ENCODE results near the gene C6orf62. TPM values are rescaled to one million over a fixed set of nuclear protein-coding genes. Genes with fewer than 3 reads are reported as not detected.

C6orf62 gene
- total and polyA plus RNA-seq, 2 donors (not counting 3 experiments of a cell fraction or from before 2014, with no cell fraction given), result 36.5 to 129 TPM

DNA sequence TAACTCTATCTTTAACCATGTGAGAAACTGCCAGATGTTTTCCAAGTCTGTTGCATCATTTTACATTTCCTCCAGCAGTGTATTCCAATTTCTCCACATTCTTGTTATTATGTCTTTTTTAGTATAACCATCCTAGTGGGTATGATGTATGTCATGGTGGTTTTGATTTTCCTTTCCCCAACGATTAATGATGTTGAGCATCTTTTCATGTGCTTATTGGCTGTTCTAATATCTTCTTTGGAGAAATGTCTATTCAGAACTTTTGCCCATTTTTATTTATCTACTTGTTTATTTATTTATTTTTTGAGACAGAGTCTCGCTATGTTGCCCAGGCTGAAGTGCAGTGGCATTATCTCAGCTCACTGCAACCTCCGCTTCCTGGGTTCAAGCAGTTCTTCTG, 4.3 kb upstream of the C6orf62 start:
- Histone ChIP-seq H2AFZ (ENCODE audit: low read depth, low read length) (no peak overlapping the region), H3K9me1 (replicated peaks; ENCODE audit: control insufficient read depth, extremely low read depth, insufficient read depth, low read length) (no peaks in the 10 kb centered on the region), H3K9me3 (replicated peaks; ENCODE audit: control insufficient read depth, insufficient read depth, low read length) (no peaks in the 10 kb centered on the region), H3K27ac (ENCODE audit: insufficient read depth, low read depth, low read length) (no peak overlapping the region), H3K9ac (replicated peaks; ENCODE audit: extremely low read depth, insufficient read depth, low read length) (no peak overlapping the region), H3K36me3 (ENCODE audit: control insufficient read depth in 2 of 2, extremely low read depth in 1 of 2, insufficient read depth in 2 of 2, low read length in 2 of 2) (no peaks in the 10 kb centered on the region), H3K4me3 (replicated peaks in 1 of 3; ENCODE audit: insufficient read depth in 1 of 3, low read depth in 1 of 3, low read length in 3 of 3) (no peak overlapping the region), H4K20me1 (replicated peaks; ENCODE audit: control insufficient read depth, extremely low read depth, insufficient read depth, low read length) (no peaks in the 10 kb centered on the region), H3K27me3 (ENCODE audit: control insufficient read depth in 2 of 2, insufficient read depth in 2 of 2, low read length in 2 of 2) (no peaks in the 10 kb centered on the region), H3K79me2 (ENCODE audit: control insufficient read depth, insufficient read depth, low read length) (peaks cover 23% of the 10 kb centered on the region), H3K4me2 (ENCODE audit: insufficient read depth, low read length) (no peak overlapping the region), H3K4me1 (ENCODE audit: control insufficient read depth, extremely low read depth, insufficient read depth, low read length) (peaks cover 11% of the 10 kb centered on the region)
- FAIRE-seq (no peak), DNase-seq (ENCODE audit: low read depth, low spot score) (no peak)
- POLR2A ChIA-PET, result no interaction called here
- BruUV-seq (replicated peaks), result no TSS peak
- intact Hi-C loops (cut with micrococcal nuclease), result loop anchor here (10.0 kb wide), 1 partner anchor 1272 kb away; no protein-coding TSS in a partner anchor
- TF ChIP-seq, protein P1, sequence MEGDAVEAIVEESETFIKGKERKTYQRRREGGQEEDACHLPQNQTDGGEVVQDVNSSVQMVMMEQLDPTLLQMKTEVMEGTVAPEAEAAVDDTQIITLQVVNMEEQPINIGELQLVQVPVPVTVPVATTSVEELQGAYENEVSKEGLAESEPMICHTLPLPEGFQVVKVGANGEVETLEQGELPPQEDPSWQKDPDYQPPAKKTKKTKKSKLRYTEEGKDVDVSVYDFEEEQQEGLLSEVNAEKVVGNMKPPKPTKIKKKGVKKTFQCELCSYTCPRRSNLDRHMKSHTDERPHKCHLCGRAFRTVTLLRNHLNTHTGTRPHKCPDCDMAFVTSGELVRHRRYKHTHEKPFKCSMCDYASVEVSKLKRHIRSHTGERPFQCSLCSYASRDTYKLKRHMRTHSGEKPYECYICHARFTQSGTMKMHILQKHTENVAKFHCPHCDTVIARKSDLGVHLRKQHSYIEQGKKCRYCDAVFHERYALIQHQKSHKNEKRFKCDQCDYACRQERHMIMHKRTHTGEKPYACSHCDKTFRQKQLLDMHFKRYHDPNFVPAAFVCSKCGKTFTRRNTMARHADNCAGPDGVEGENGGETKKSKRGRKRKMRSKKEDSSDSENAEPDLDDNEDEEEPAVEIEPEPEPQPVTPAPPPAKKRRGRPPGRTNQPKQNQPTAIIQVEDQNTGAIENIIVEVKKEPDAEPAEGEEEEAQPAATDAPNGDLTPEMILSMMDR (IDR thresholded peaks at IDR 0.05; ENCODE audit: extremely low read depth in 1 of 2, insufficient read depth in 1 of 2, low read depth in 1 of 2, low read length in 2 of 2), result no peak
- TF ChIP-seq POLR2A (IDR thresholded peaks at IDR 0.05; ENCODE audit: low read depth, low read length) (no peak), POLR2AphosphoS5 (IDR thresholded peaks at IDR 0.05; ENCODE audit: insufficient read depth, low read depth, low read length) (no peak), MYC (IDR thresholded peaks at IDR 0.05; ENCODE audit: low read depth, low read length) (no peak), EZH2 (IDR thresholded peaks at IDR 0.05; ENCODE audit: borderline replicate concordance, low read depth, low read length, severe bottlenecking) (no peak), GATA2 (IDR thresholded peaks at IDR 0.05; ENCODE audit: insufficient read depth, insufficient read length, low read depth, low read length) (no peak), FOS (IDR thresholded peaks at IDR 0.05; ENCODE audit: borderline replicate concordance, insufficient read depth, low read length) (no peak), JUN (IDR thresholded peaks at IDR 0.05; ENCODE audit: borderline replicate concordance, insufficient read depth, insufficient read length, low read depth) (no peak)
- TF ChIP-seq, protein P2, sequence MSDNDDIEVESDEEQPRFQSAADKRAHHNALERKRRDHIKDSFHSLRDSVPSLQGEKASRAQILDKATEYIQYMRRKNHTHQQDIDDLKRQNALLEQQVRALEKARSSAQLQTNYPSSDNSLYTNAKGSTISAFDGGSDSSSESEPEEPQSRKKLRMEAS (IDR thresholded peaks at IDR 0.05; ENCODE audit: insufficient read depth, insufficient read length), result no peak
- dilution Hi-C loops (cut with MboI; ENCODE audit: extremely low pct_ligation_motif_present, low sequenced_read_pairs), result no loop called here
- CTCF ChIA-PET, result interaction anchor here (1.7 to 2.6 kb wide), 2 partner anchors 13 to 19 kb away, joined by 4 to 14 read pairs; no protein-coding TSS in a partner anchor
